IMR-90 (cell line): ENCODE results near the gene HDAC5. TPM values are rescaled to one million over a fixed set of nuclear protein-coding genes. Genes with fewer than 3 reads are reported as not detected.

Experiments
- ATAC-seq: fragments of 200-7000 bp; cut with Tn5 transposase; 2 replicates; pipeline ENCODE4 v1.9.1; 2020; ENCODE audit warnings: low read depth, mild to moderate bottlenecking, moderate library complexity
- BruUV-seq: library from RNA; stranded (reverse); fragments of 400-500 nt; replicated peaks from 2 replicates; lab custom pipeline; 2021; lab: Mats Ljungman, UMichigan
- CTCF ChIA-PET: fragments of 300-600 bp; formaldehyde crosslinking; extraction: SDS; loops from one replicate; lab custom pipeline; 2021; ENCODE audit warnings: antibody characterized with exemption; lab: Yijun Ruan, JAX
- POLR2A ChIA-PET: fragments of 300-600 bp; sonication (Branson Sonifier 250); formaldehyde crosslinking; loops from one replicate; lab custom pipeline; 2022; ENCODE audit warnings: antibody characterized with exemption; ENCODE audit not compliant: unreplicated experiment; lab: Charles Lee
- DNase-seq: peaks from one replicate; pipeline ENCODE4 v3.0.0; 2013
- H2AFZ ChIP-seq: replicated peaks from 2 replicates; pipeline ENCODE3; 2013; ENCODE audit warnings: low read length, mild to moderate bottlenecking; ENCODE audit not compliant: poor library complexity
- H2AK5ac ChIP-seq: 2 replicates; pipeline ENCODE4 v1.6.1; 2013; ENCODE audit warnings: low read depth, low read length, inconsistent platforms
- H2AK9ac ChIP-seq: replicated peaks from 2 replicates; pipeline ENCODE3; 2013; ENCODE audit warnings: mild to moderate bottlenecking, low read depth, low read length, moderate library complexity; ENCODE audit not compliant: poor library complexity
- H2BK120ac ChIP-seq: 2 replicates; pipeline ENCODE4 v1.6.1; 2013; ENCODE audit warnings: low read depth, low read length, inconsistent platforms
- H2BK15ac ChIP-seq: 3 replicates; pipeline ENCODE4 v1.6.1; 2013; ENCODE audit warnings: low read depth, low read length, inconsistent platforms
- H2BK20ac ChIP-seq: 2 replicates; pipeline ENCODE4 v1.6.1; 2013; ENCODE audit warnings: low read depth, mild to moderate bottlenecking, inconsistent platforms, low read length, moderate library complexity
- H2BK5ac ChIP-seq: 2 replicates; pipeline ENCODE4 v1.6.1; 2013; ENCODE audit warnings: mild to moderate bottlenecking, low read depth, low read length, inconsistent platforms; ENCODE audit not compliant: poor library complexity, severe bottlenecking
- H3K14ac ChIP-seq: replicated peaks from 2 replicates; pipeline ENCODE4 v1.6.1; 2013; ENCODE audit warnings: low read depth, low read length, inconsistent platforms
- H3K18ac ChIP-seq: 2 replicates; pipeline ENCODE4 v1.6.1; 2013; ENCODE audit warnings: low read depth, low read length, control low read depth
- H3K23ac ChIP-seq: 2 replicates; pipeline ENCODE4 v1.6.1; 2013; ENCODE audit warnings: low read depth, low read length, inconsistent platforms
- H3K27ac ChIP-seq: 2 replicates; pipeline ENCODE4 v1.5.1; 2013; ENCODE audit warnings: mild to moderate bottlenecking, control low read depth, low read length; ENCODE audit not compliant: insufficient read depth
- H3K27me3 ChIP-seq: 2 replicates; pipeline ENCODE4 v1.6.1; 2013; ENCODE audit warnings: low read length; ENCODE audit not compliant: control insufficient read depth, insufficient read depth
- H3K36me3 ChIP-seq: 2 replicates; pipeline ENCODE4 v1.6.1; 2013; ENCODE audit warnings: low read length, mixed read lengths; ENCODE audit not compliant: control insufficient read depth, insufficient read depth
- H3K4ac ChIP-seq: 2 replicates; pipeline ENCODE4 v1.6.1; 2013; ENCODE audit warnings: low read depth, low read length, inconsistent platforms
- H3K4me1 ChIP-seq: 2 replicates; pipeline ENCODE4 v1.6.1; 2013; ENCODE audit warnings: low read length, mixed read lengths; ENCODE audit not compliant: control insufficient read depth, insufficient read depth
- H3K4me2 ChIP-seq: 2 replicates; pipeline ENCODE4 v1.6.1; 2013; ENCODE audit warnings: low read depth, mild to moderate bottlenecking, control low read depth, low read length, moderate library complexity
- H3K4me3 ChIP-seq: 2 replicates; pipeline ENCODE4 v1.5.1; 2013; ENCODE audit warnings: low read depth, mild to moderate bottlenecking, control low read depth, low read length, moderate library complexity; ENCODE audit not compliant: insufficient read depth
- H3K56ac ChIP-seq: 2 replicates; pipeline ENCODE4 v1.6.1; 2013; ENCODE audit warnings: low read length, inconsistent platforms; ENCODE audit not compliant: insufficient read depth; ENCODE audit errors: extremely low read depth
- H3K79me1 ChIP-seq, 2 experiments: 2 replicates each; pipeline ENCODE4 v1.6.1; 2013; ENCODE audit warnings: low read length in 2 of 2, inconsistent platforms in 1 of 2, low read depth in 1 of 2
- H3K9ac ChIP-seq: 2 replicates; pipeline ENCODE4 v1.6.1; 2013; ENCODE audit warnings: low read depth, low read length, control low read depth
- H3K9me1 ChIP-seq: 2 replicates; pipeline ENCODE4 v1.6.1; 2013; ENCODE audit warnings: low read length, inconsistent platforms; ENCODE audit not compliant: insufficient read depth
- H3K9me3 ChIP-seq: 2 replicates; pipeline ENCODE4 v1.6.1; 2013; ENCODE audit warnings: low read length; ENCODE audit not compliant: control insufficient read depth, insufficient read depth
- H4K20me1 ChIP-seq: 2 replicates; pipeline ENCODE4 v1.6.1; 2013; ENCODE audit warnings: low read length, inconsistent platforms; ENCODE audit not compliant: insufficient read depth
- H4K5ac ChIP-seq: 2 replicates; pipeline ENCODE4 v1.6.1; 2013; ENCODE audit warnings: mild to moderate bottlenecking, low read depth, low read length, control low read depth
- H4K8ac ChIP-seq, 2 experiments: 2 replicates each; pipeline ENCODE4 v1.6.1; 2013; ENCODE audit warnings: low read depth in 2 of 2, low read length in 2 of 2, control low read depth in 1 of 2, inconsistent platforms in 1 of 2
- H4K91ac ChIP-seq: 2 replicates; pipeline ENCODE4 v1.6.1; 2013; ENCODE audit warnings: low read depth, low read length, inconsistent platforms; ENCODE audit not compliant: insufficient read depth
- CEBPB ChIP-seq: IDR thresholded peaks from 2 replicates; pipeline ENCODE4 v1.6.1; 2012; ENCODE audit warnings: low read depth, low read length, improper control_type of control experiment
- ELK1 ChIP-seq: fragments of 150-350 bp; IDR thresholded peaks from 2 replicates; pipeline ENCODE4 v1.6.1; 2016; ENCODE audit warnings: low read depth, mild to moderate bottlenecking, low read length, moderate library complexity, borderline replicate concordance
- FOS ChIP-seq: fragments of 150-350 bp; IDR thresholded peaks from 2 replicates; pipeline ENCODE4 v1.6.1; 2016; ENCODE audit warnings: low read depth, low read length
- MAFK ChIP-seq: IDR thresholded peaks from 2 replicates; pipeline ENCODE4 v1.6.1; 2012; ENCODE audit warnings: low read depth, low read length, improper control_type of control experiment
- NFE2L2 ChIP-seq: fragments of 150-350 bp; IDR thresholded peaks from 2 replicates; pipeline ENCODE4 v1.6.1; 2016; ENCODE audit warnings: low read depth, mild to moderate bottlenecking, low read length
- RFX5 ChIP-seq: IDR thresholded peaks from 2 replicates; pipeline ENCODE4 v1.8.0; 2012; ENCODE audit warnings: low read depth, mild to moderate bottlenecking, low read length, moderate library complexity
- USF2 ChIP-seq: fragments of 150-350 bp; IDR thresholded peaks from 2 replicates; pipeline ENCODE4 v1.6.1; 2017; ENCODE audit warnings: mild to moderate bottlenecking, antibody characterized with exemption, low read length, low read depth
- WGBS, 2 experiments: methylation state at CpG; one replicate each; pipeline versions ENCODE4 v1.1.5 to v1.1.7; 2013; ENCODE audit warnings: missing lambda C conversion rate in 2 of 2; ENCODE audit not compliant: insufficient read length in 1 of 2; ENCODE audit errors: extremely low coverage in 2 of 2; 5-methylcytosine and 5-hydroxymethylcytosine counted together
- dilution Hi-C: fragments of 300-500 bp; cut with HindIII; formaldehyde crosslinking; loops from one replicate; pipeline ENCODE4 v1.14.3; 2018; ENCODE audit warnings: low sequenced_read_pairs; ENCODE audit not compliant: unreplicated experiment
- in situ Hi-C: fragments of 300-500 bp; cut with MboI; formaldehyde crosslinking; loops from 3 replicates; pipeline ENCODE4 v1.14.3; 2019; ENCODE audit warnings: low sequenced_read_pairs, inconsistent platforms, mixed read lengths
- intact Hi-C: fragments of 100-400 bp; cut with micrococcal nuclease; formaldehyde crosslinking; loops from 2 replicates; pipeline ENCODE4 v1.10.0; 2022
- polyA plus RNA-seq, 3 experiments: library from polyadenylated mRNA; depleted of rRNA; stranded (reverse); fragments of >200 nt; gene quantifications; 2 replicates each; pipeline ENCODE4 v1.2.3, GENCODE V29; 2012; ENCODE audit warnings: low replicate concordance in 1 of 3
- total RNA-seq: library from RNA; depleted of rRNA; stranded (reverse); fragments of >200 nt; gene quantifications from 2 replicates; pipeline ENCODE4 v1.2.3, GENCODE V29; 2012

The HDAC5 gene
- total and polyA plus RNA-seq, 2 of the 4 experiments (the other 2 are of a cell fraction), result 47.0 to 61.3 TPM

GRCh38 chr17:44038604-44039011 lies 84.8 kb downstream of the HDAC5 start:
- CTCF ChIA-PET, result interaction anchor here (0.6 kb wide), 1 partner anchor 15 kb away, joined by 3 read pairs; no protein-coding TSS in a partner anchor
- Histone ChIP-seq H3K27ac (no peak overlapping the region), H3K9me1 (no peaks in the 10 kb centered on the region), H3K56ac (no peak overlapping the region), H3K9ac (no peak overlapping the region), H2BK120ac (no peak overlapping the region), H4K5ac (no peak overlapping the region), H3K36me3 (peaks cover 29% of the 10 kb centered on the region), H3K4me1 (peaks cover 5% of the 10 kb centered on the region), H3K4me3 (no peak overlapping the region), H3K4ac (no peak overlapping the region), H4K20me1 (peaks cover 47% of the 10 kb centered on the region), H3K18ac (no peak overlapping the region), H3K27me3 (no peaks in the 10 kb centered on the region), H2AFZ (no peak overlapping the region), H3K14ac (no peak overlapping the region), H3K9me3 (no peaks in the 10 kb centered on the region), H2BK15ac (no peak overlapping the region), H4K91ac (no peak overlapping the region), H3K23ac (no peak overlapping the region), H3K4me2 (no peak overlapping the region), H3K79me1 (peaks cover 16 to 59% of the 10 kb centered on the region in 2 experiments), H2AK9ac (no peak overlapping the region), H2BK5ac (no peak overlapping the region), H2BK20ac (no peak overlapping the region), H4K8ac (no peak overlapping the region), H2AK5ac (no peak overlapping the region)
- no peak for DNase-seq
- WGBS, 2 experiments, result no CpG with 5 or more reads among the region's 3 CpGs
- in situ Hi-C loops (no loop called here), dilution Hi-C loops (no loop called here), intact Hi-C loops (no loop called here)
- no TSS peak for BruUV-seq
- no peak for ATAC-seq
- POLR2A ChIA-PET, result no interaction called here
- no peak for TF ChIP-seq ELK1
- TF ChIP-seq MAFK, result no peak
- TF ChIP-seq RFX5, result no peak
- no peak for TF ChIP-seq CEBPB
- no peak for TF ChIP-seq NFE2L2
- no peak for TF ChIP-seq USF2
- no peak for TF ChIP-seq FOS
